Measurements from ENCODE around the gene VAMP5. TPM values are rescaled to one million over a fixed set of nuclear protein-coding genes. Genes with fewer than 3 reads are reported as not detected.

Gene VAMP5
- total and polyA plus RNA-seq, 9 of the 15 experiments (the other 6 are each of a cell fraction or from before 2014, with no cell fraction given): 0.54 to 1.9 (median 1.5) TPM; not detected in 2

DNA sequence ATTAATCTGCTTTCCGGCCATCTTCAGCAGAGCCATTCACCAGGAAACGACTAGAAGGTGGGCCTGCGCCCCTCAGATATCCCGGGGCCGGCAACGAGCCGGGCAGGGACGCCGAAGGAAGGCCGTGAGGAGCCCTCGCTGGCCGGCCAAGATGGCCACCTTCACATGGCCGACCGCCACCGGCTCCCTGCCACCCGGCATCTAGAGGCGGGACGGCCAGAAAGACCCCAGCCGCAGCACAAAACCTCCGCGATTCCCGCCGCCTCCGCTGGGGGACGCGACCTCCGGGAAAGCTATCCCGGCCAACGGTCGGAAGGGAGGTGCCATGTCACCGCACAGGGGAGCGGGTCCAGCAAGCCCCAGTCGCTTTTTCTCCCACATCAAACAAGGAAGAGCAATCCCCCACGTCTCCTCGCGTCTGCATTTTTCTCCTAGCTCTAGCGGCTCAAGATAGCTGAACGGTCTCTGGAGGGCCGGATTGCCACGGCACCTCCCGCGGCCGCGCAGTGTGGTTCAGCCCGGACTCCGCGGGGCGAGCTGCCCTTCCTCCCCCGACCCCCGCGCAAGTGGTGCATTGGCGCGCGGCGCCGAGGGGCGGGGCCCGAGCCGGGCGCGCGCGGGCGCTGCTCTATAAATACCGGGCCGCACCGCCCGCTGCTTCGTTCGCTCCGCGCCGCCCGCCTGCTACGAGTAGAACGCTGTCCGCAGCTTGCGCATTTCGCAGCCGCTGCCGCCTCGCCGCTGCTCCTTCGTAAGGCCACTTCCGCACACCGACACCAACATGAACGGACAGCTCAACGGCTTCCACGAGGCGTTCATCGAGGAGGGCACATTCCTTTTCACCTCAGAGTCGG lies 45.5 kb upstream of the VAMP5 start, which contains the start of gene MAT2A (continued):
- TF ChIP-seq, protein P1, sequence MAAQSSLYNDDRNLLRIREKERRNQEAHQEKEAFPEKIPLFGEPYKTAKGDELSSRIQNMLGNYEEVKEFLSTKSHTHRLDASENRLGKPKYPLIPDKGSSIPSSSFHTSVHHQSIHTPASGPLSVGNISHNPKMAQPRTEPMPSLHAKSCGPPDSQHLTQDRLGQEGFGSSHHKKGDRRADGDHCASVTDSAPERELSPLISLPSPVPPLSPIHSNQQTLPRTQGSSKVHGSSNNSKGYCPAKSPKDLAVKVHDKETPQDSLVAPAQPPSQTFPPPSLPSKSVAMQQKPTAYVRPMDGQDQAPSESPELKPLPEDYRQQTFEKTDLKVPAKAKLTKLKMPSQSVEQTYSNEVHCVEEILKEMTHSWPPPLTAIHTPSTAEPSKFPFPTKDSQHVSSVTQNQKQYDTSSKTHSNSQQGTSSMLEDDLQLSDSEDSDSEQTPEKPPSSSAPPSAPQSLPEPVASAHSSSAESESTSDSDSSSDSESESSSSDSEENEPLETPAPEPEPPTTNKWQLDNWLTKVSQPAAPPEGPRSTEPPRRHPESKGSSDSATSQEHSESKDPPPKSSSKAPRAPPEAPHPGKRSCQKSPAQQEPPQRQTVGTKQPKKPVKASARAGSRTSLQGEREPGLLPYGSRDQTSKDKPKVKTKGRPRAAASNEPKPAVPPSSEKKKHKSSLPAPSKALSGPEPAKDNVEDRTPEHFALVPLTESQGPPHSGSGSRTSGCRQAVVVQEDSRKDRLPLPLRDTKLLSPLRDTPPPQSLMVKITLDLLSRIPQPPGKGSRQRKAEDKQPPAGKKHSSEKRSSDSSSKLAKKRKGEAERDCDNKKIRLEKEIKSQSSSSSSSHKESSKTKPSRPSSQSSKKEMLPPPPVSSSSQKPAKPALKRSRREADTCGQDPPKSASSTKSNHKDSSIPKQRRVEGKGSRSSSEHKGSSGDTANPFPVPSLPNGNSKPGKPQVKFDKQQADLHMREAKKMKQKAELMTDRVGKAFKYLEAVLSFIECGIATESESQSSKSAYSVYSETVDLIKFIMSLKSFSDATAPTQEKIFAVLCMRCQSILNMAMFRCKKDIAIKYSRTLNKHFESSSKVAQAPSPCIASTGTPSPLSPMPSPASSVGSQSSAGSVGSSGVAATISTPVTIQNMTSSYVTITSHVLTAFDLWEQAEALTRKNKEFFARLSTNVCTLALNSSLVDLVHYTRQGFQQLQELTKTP (IDR thresholded peaks at IDR 0.05; ENCODE audit: low read depth in 1 of 2, partially characterized antibody in 2 of 2): peak in 1 of 2 experiments; percentile 11
- TF ChIP-seq ZEB2 (IDR thresholded peaks at IDR 0.05) (0 out of 2 replicates have a peak, but pooled peaks have one; percentile 31), ZNF717 (CRISPR knock-in tag; IDR thresholded peaks at IDR 0.05) (peak; percentile 59; the same call in 1 of the 2 replicates), ZNF75A (CRISPR knock-in tag; IDR thresholded peaks at IDR 0.05) (no peak), HMGN3 (IDR thresholded peaks at IDR 0.05; ENCODE audit: borderline replicate concordance, extremely low read depth, insufficient read length, low read depth, low read length) (peak; percentile 91), KLF1 (tag; IDR thresholded peaks at IDR 0.05) (peak; percentile 56; the same call in 1 of the 2 replicates), EZH2 (IDR thresholded peaks at IDR 0.05; ENCODE audit: borderline replicate concordance, low read depth, low read length) (no peak), GATAD2A (IDR thresholded peaks at IDR 0.05) (no peak), ZBTB7A (IDR thresholded peaks at IDR 0.05; ENCODE audit: borderline replicate concordance, control insufficient read depth, low read depth, low read length) (peak; percentile 99), GATAD2B (IDR thresholded peaks at IDR 0.05; ENCODE audit: borderline replicate concordance) (no peak; the same call in 1 of the 2 replicates), EP400 (IDR thresholded peaks at IDR 0.05) (peak; percentile 98), TAF7 (tag; IDR thresholded peaks at IDR 0.05) (peak; percentile 88), JUNB (CRISPR knock-in tag; conservative IDR thresholded peaks at IDR 0.05) (no peak), ZNF785 (CRISPR knock-in tag; IDR thresholded peaks at IDR 0.05) (no peak), MEF2A (IDR thresholded peaks at IDR 0.05; ENCODE audit: control insufficient read depth, low read depth, low read length) (no peak; the same call in 1 of the 2 replicates)
- TF ChIP-seq, protein P2, sequence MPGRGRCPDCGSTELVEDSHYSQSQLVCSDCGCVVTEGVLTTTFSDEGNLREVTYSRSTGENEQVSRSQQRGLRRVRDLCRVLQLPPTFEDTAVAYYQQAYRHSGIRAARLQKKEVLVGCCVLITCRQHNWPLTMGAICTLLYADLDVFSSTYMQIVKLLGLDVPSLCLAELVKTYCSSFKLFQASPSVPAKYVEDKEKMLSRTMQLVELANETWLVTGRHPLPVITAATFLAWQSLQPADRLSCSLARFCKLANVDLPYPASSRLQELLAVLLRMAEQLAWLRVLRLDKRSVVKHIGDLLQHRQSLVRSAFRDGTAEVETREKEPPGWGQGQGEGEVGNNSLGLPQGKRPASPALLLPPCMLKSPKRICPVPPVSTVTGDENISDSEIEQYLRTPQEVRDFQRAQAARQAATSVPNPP (IDR thresholded peaks at IDR 0.05; ENCODE audit: borderline replicate concordance, insufficient read depth, insufficient read length): no peak
- TF ChIP-seq, protein P3, sequence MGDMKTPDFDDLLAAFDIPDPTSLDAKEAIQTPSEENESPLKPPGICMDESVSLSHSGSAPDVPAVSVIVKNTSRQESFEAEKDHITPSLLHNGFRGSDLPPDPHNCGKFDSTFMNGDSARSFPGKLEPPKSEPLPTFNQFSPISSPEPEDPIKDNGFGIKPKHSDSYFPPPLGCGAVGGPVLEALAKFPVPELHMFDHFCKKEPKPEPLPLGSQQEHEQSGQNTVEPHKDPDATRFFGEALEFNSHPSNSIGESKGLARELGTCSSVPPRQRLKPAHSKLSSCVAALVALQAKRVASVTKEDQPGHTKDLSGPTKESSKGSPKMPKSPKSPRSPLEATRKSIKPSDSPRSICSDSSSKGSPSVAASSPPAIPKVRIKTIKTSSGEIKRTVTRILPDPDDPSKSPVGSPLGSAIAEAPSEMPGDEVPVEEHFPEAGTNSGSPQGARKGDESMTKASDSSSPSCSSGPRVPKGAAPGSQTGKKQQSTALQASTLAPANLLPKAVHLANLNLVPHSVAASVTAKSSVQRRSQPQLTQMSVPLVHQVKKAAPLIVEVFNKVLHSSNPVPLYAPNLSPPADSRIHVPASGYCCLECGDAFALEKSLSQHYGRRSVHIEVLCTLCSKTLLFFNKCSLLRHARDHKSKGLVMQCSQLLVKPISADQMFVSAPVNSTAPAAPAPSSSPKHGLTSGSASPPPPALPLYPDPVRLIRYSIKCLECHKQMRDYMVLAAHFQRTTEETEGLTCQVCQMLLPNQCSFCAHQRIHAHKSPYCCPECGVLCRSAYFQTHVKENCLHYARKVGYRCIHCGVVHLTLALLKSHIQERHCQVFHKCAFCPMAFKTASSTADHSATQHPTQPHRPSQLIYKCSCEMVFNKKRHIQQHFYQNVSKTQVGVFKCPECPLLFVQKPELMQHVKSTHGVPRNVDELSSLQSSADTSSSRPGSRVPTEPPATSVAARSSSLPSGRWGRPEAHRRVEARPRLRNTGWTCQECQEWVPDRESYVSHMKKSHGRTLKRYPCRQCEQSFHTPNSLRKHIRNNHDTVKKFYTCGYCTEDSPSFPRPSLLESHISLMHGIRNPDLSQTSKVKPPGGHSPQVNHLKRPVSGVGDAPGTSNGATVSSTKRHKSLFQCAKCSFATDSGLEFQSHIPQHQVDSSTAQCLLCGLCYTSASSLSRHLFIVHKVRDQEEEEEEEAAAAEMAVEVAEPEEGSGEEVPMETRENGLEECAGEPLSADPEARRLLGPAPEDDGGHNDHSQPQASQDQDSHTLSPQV (IDR thresholded peaks at IDR 0.05): peak; percentile 61

All from K562 (cell line).